Fibroblast of villous mesenchyme (primary cell): Measurements from ENCODE around the gene ZNF37A. TPM values are rescaled to one million over a fixed set of nuclear protein-coding genes. Genes with fewer than 3 reads are reported as not detected.

ENCODE experiments used
- DNase-seq: peaks from one replicate; pipeline ENCODE4 v3.0.0-alpha.2; 2010; ENCODE audit warnings: low read depth
- H3K4me3 ChIP-seq: 2 replicates; pipeline ENCODE4 v1.5.1; 2011; ENCODE audit warnings: low read depth, mild to moderate bottlenecking, low read length
- small RNA-seq: library from RNA; depleted of rRNA; stranded (forward); fragments of <200 nt; gene quantifications from one replicate; pipeline ENCODE3, GENCODE V24; 2012
- total RNA-seq: library from RNA; depleted of rRNA; stranded (reverse); fragments of >200 nt; gene quantifications from 2 replicates; pipeline ENCODE4 v1.2.3, GENCODE V29; 2012
- TF ChIP-seq, protein P1 (sequence below): IDR thresholded peaks from 2 replicates; pipeline ENCODE4 v1.5.1; 2012; ENCODE audit warnings: low read depth, mild to moderate bottlenecking, low read length; ENCODE audit not compliant: insufficient read depth

The ZNF37A gene
- total RNA-seq, 1 donor, result 16.8 TPM

DNA sequence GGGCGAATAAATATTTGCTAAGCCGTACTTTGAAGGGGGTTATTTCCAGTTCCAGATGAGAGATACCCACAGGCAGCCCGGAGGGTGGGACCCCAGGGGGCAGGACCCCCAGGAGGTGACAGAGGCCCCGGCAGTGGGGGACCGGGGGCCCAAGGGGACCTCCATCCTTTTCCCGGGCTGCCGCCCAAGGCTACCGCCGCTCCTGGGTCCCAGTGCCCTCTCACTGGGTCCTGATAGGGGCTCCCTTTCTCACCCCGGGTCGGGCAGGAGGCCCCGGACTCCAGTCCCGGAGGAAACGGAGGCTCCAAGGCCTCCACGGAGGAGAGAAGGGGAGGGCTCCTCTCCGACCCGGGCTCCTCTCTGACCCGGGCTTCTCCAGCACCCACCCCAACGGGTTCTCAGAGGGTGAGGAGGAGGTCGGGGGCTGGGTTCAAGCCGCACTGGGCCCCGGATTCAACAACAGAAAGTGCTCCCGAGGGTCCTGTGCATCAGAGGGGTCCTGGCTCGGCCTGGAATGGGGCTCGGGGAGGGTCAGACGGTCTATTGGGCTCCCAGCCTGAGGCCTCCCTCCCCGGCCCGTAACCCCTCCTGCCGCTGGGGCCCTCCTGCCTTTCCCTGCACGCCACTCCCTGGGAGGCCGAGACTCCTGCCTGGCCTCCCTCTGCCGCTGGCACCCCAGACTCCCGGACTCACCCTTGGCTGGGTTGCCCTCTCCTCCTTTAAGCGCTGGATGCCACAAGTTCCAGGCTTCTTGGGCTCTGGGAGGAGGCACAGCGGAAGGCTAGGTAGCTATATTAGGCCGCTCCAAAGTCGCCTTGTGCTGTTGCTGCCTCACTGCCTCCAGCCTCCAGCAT, 62.5 kb downstream of the ZNF37A start:
- TF ChIP-seq, protein P1, sequence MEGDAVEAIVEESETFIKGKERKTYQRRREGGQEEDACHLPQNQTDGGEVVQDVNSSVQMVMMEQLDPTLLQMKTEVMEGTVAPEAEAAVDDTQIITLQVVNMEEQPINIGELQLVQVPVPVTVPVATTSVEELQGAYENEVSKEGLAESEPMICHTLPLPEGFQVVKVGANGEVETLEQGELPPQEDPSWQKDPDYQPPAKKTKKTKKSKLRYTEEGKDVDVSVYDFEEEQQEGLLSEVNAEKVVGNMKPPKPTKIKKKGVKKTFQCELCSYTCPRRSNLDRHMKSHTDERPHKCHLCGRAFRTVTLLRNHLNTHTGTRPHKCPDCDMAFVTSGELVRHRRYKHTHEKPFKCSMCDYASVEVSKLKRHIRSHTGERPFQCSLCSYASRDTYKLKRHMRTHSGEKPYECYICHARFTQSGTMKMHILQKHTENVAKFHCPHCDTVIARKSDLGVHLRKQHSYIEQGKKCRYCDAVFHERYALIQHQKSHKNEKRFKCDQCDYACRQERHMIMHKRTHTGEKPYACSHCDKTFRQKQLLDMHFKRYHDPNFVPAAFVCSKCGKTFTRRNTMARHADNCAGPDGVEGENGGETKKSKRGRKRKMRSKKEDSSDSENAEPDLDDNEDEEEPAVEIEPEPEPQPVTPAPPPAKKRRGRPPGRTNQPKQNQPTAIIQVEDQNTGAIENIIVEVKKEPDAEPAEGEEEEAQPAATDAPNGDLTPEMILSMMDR, result no peak
- no peak overlapping the region for H3K4me3 ChIP-seq
- no peak for DNase-seq

DNA sequence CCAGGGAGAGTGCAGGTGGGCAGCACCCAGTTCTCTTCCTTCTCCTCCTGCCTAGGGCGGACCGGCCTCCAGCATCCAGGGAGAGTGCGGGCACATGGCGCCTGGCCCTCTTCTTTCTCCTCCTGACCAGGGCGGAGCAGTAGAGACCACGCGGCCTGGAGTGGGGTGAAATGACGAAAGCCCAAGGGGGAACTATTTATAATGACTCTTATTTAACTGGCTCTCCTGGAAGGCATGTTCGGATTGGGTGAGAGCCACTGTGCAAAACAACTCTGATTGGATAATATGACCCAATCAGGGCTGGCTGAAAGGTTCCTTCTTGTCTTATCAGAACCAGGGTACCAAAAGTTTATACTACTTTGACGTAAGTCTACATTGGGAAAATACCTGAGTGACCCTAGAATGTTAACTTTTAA, 63.1 kb downstream of the ZNF37A start:
- H3K4me3 ChIP-seq, result no peak overlapping the region
- TF ChIP-seq, protein P1, result no peak
- no peak for DNase-seq

DNA sequence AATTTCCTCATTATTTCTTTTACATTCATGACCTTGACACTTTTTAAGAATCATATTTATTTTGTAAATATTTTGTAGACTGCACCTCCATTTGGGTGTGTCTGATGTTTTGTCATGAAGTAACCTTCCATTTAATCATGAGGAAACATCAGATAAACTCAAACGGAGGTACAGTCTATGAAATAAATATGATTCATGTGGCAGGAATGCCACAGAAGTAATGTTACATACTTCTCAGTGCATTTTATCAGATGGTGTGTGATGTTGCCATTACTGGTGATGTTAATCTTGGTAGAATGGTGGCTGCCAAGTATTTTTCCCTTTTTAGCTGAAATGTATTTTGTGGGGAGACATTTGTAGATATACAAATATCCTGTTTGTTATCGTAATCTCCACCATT, 64.9 kb downstream of the ZNF37A start:
- H3K4me3 ChIP-seq, result no peak overlapping the region
- TF ChIP-seq, protein P1, result no peak
- DNase-seq, result no peak

DNA sequence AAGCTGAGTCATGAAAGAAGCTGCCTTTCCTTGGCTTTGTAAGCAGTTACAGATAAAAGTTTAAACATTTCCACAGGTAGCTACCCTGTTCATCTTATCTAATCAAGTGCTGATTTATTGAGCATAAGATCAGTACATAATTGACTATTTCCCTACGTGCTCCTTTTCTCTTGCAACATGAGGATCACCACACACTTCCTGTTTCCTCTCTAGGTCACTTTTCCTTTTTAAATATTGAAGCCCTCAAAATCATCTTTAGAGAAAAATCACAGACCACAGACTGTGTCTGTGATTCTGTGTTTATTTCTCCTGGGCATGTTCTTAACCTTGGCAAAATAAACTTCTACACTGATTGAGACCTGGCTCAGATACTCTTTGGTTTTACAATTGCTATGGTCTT, 69.5 kb downstream of the ZNF37A start:
- TF ChIP-seq, protein P1, result no peak
- no peak for DNase-seq
- H3K4me3 ChIP-seq, result no peak overlapping the region

DNA sequence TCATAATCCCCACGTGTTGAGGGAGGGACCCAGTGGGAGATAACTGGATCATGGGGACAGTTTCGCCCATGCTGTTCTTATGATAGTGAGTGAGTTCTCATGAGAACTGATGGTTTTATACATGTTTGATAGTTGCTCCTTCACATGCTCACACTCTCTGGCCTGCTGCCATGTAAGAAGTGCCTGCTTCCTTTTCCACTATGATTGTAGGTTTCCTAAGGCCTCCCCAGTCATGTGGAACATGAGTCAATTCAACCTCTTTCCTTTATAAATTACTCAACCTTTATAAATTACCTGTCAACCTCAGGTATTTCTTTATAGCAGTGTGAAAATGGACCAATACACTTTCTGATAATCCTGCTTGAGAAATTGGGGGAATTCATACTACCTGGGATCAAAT, 80.2 kb downstream of the ZNF37A start:
- H3K4me3 ChIP-seq, result no peak overlapping the region
- TF ChIP-seq, protein P1, result no peak
- no peak for DNase-seq

DNA sequence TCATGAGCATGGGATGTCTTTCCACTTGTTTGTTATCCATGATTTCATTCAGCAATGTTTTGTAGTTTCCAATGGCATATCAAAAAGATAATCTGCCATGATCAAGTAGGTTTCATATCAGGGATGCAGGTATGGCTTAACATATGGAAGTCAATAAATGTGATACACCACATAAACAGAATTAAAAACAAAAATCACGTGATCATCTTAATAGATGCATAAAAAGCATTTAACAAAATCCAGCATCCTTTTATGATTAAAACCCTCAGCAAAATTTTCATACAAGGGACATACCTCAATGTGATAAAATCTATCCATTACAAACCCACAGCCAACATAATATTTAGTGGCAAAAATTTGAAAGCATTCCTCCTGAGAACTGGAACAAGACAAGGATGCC, 90.3 kb downstream of the ZNF37A start:
- TF ChIP-seq, protein P1, result no peak
- H3K4me3 ChIP-seq, result no peak overlapping the region
- no peak for DNase-seq

Small RNAs within 50 kb of the gene (small RNA-seq; reads per million reads assigned to genes)
- gene AL117339.2 (not detected), gene AL161931.1 (not detected), gene FXYD6P2 (not detected)

Other genes starting within 250 kb of the ZNF37A start
- gene ZNF248, start 236.7 kb upstream of the ZNF37A start, total RNA-seq, result 11.3 and 12.5 TPM in 2 replicates
- 11.3 and 12.5 TPM in 2 replicates for gene ZNF25, start 117.7 kb upstream of the ZNF37A start, total RNA-seq
- 13.2 and 16.8 TPM in 2 replicates for gene ZNF33A, start 83.7 kb upstream of the ZNF37A start, total RNA-seq